ENCODE results near the gene SLC6A8. TPM values are rescaled to one million over a fixed set of nuclear protein-coding genes. Genes with fewer than 3 reads are reported as not detected.

The SLC6A8 gene
- total RNA-seq, 1 donor from 2014 or later: 3.5 TPM

GRCh38 chrX:153657161-153657560 is 30.6 kb upstream of the SLC6A8 start:
- Mint-ChIP-seq H3K9me3 (no peaks in the 10 kb centered on the region), H3K36me3 (ENCODE audit: low read depth) (no peaks in the 10 kb centered on the region), H3K27me3 (peaks cover 22% of the 10 kb centered on the region), H3K4me3 (no peak overlapping the region), H3K27ac (no peak overlapping the region), H3K4me1 (no peaks in the 10 kb centered on the region)
- no peak for DNase-seq
- intact Hi-C loops (cut with micrococcal nuclease): no loop called here

- no peak for DNase-seq
- intact Hi-C loops (cut with micrococcal nuclease): no loop called here
- Mint-ChIP-seq H3K4me3 (no peak overlapping the region), H3K36me3 (ENCODE audit: low read depth) (no peaks in the 10 kb centered on the region), H3K9me3 (no peaks in the 10 kb centered on the region), H3K27ac (no peak overlapping the region), H3K27me3 (peaks cover 27% of the 10 kb centered on the region), H3K4me1 (no peaks in the 10 kb centered on the region)
These were observed 28.5 kb upstream of the SLC6A8 start for GRCh38 chrX:153659268-153659667.

- Mint-ChIP-seq H3K27ac (no peak overlapping the region), H3K36me3 (ENCODE audit: low read depth) (no peaks in the 10 kb centered on the region), H3K27me3 (peaks cover 38% of the 10 kb centered on the region), H3K4me3 (peak overlapping the region; percentile 67), H3K9me3 (no peaks in the 10 kb centered on the region), H3K4me1 (no peaks in the 10 kb centered on the region)
- DNase-seq: peak; percentile 84
- intact Hi-C loops (cut with micrococcal nuclease): loop anchor here (2.0 to 10.0 kb wide), 2 partner anchors 15 to 627 kb away; partner anchors contain the start of gene DUSP9
These were observed 25.5 kb upstream of the SLC6A8 start for GRCh38 chrX:153662266-153662665.

- DNase-seq: no peak
- Mint-ChIP-seq H3K27ac (no peak overlapping the region), H3K36me3 (ENCODE audit: low read depth) (no peaks in the 10 kb centered on the region), H3K27me3 (peaks cover 27% of the 10 kb centered on the region), H3K4me3 (no peak overlapping the region), H3K9me3 (no peaks in the 10 kb centered on the region), H3K4me1 (peaks cover 9% of the 10 kb centered on the region)
- intact Hi-C loops (cut with micrococcal nuclease): loop anchor here (5.0 to 10.0 kb wide), 4 partner anchors 54 to 724 kb away; no protein-coding TSS in a partner anchor
These were observed 21.9 kb upstream of the SLC6A8 start for GRCh38 chrX:153665726-153666306.

GRCh38 chrX:153667281-153667955 is 20.3 kb upstream of the SLC6A8 start:
- no peaks in the 10 kb centered on the region for H3K9me3 Mint-ChIP-seq
- no peak for DNase-seq
- H3K27ac Mint-ChIP-seq: peak overlapping the region; percentile 53
- H3K36me3 Mint-ChIP-seq (ENCODE audit: low read depth): no peaks in the 10 kb centered on the region
- intact Hi-C loops (cut with micrococcal nuclease): loop anchor here (5.0 to 10.0 kb wide), 4 partner anchors 55 to 725 kb away; no protein-coding TSS in a partner anchor
- H3K4me3 Mint-ChIP-seq: peak overlapping the region; percentile 84
- peaks cover 16% of the 10 kb centered on the region for H3K27me3 Mint-ChIP-seq
- peaks cover 9% of the 10 kb centered on the region for H3K4me1 Mint-ChIP-seq

- peak overlapping the region; percentile 84 for H3K4me3 Mint-ChIP-seq
- H3K4me1 Mint-ChIP-seq: peaks cover 9% of the 10 kb centered on the region
- peak overlapping the region; percentile 53 for H3K27ac Mint-ChIP-seq
- peaks cover 16% of the 10 kb centered on the region for H3K27me3 Mint-ChIP-seq
- H3K36me3 Mint-ChIP-seq (ENCODE audit: low read depth): no peaks in the 10 kb centered on the region
- H3K9me3 Mint-ChIP-seq: no peaks in the 10 kb centered on the region
- DNase-seq: peak; percentile 92
- intact Hi-C loops (cut with micrococcal nuclease): loop anchor here (1.0 to 10.0 kb wide), 5 partner anchors 56 to 726 kb away; no protein-coding TSS in a partner anchor
These were observed 19.8 kb upstream of the SLC6A8 start for GRCh38 chrX:153667956-153668396.

GRCh38 chrX:153668423-153669173 is 19.1 kb upstream of the SLC6A8 start:
- H3K27me3 Mint-ChIP-seq: peaks cover 18% of the 10 kb centered on the region
- H3K9me3 Mint-ChIP-seq: no peaks in the 10 kb centered on the region
- intact Hi-C loops (cut with micrococcal nuclease): loop anchor here (1.0 to 10.0 kb wide), 6 partner anchors 56 to 726 kb away; no protein-coding TSS in a partner anchor
- no peak overlapping the region for H3K4me3 Mint-ChIP-seq
- no peak for DNase-seq
- no peaks in the 10 kb centered on the region for H3K36me3 Mint-ChIP-seq (ENCODE audit: low read depth)
- H3K27ac Mint-ChIP-seq: no peak overlapping the region
- H3K4me1 Mint-ChIP-seq: peaks cover 9% of the 10 kb centered on the region

- Mint-ChIP-seq H3K9me3 (no peaks in the 10 kb centered on the region), H3K4me1 (peaks cover 10% of the 10 kb centered on the region), H3K36me3 (ENCODE audit: low read depth) (no peaks in the 10 kb centered on the region), H3K27me3 (peaks cover 21% of the 10 kb centered on the region), H3K4me3 (no peak overlapping the region), H3K27ac (no peak overlapping the region)
- intact Hi-C loops (cut with micrococcal nuclease): loop anchor here (1.0 to 10.0 kb wide), 5 partner anchors 57 to 727 kb away; no protein-coding TSS in a partner anchor
- DNase-seq: peak; percentile 81
These were observed 18.4 kb upstream of the SLC6A8 start for GRCh38 chrX:153669174-153669890.

GRCh38 chrX:153669901-153670731 is 17.6 kb upstream of the SLC6A8 start:
- Mint-ChIP-seq H3K27ac (no peak overlapping the region), H3K9me3 (no peaks in the 10 kb centered on the region), H3K4me1 (peaks cover 10% of the 10 kb centered on the region), H3K4me3 (no peak overlapping the region), H3K36me3 (ENCODE audit: low read depth) (no peaks in the 10 kb centered on the region), H3K27me3 (peaks cover 24% of the 10 kb centered on the region)
- no peak for DNase-seq
- intact Hi-C loops (cut with micrococcal nuclease): loop anchor here (1.0 to 10.0 kb wide), 5 partner anchors 58 to 728 kb away; no protein-coding TSS in a partner anchor

GRCh38 chrX:153670748-153671588 is 16.8 kb upstream of the SLC6A8 start:
- Mint-ChIP-seq H3K4me1 (peaks cover 10% of the 10 kb centered on the region), H3K4me3 (no peak overlapping the region), H3K27me3 (peaks cover 25% of the 10 kb centered on the region), H3K9me3 (no peaks in the 10 kb centered on the region), H3K27ac (no peak overlapping the region), H3K36me3 (ENCODE audit: low read depth) (no peaks in the 10 kb centered on the region)
- intact Hi-C loops (cut with micrococcal nuclease): no loop called here
- DNase-seq: no peak

GRCh38 chrX:153671589-153672530 is 15.9 kb upstream of the SLC6A8 start:
- H3K4me1 Mint-ChIP-seq: peaks cover 10% of the 10 kb centered on the region
- no peaks in the 10 kb centered on the region for H3K36me3 Mint-ChIP-seq (ENCODE audit: low read depth)
- intact Hi-C loops (cut with micrococcal nuclease): no loop called here
- H3K27me3 Mint-ChIP-seq: peaks cover 26% of the 10 kb centered on the region
- no peak overlapping the region for H3K4me3 Mint-ChIP-seq
- DNase-seq: no peak
- no peaks in the 10 kb centered on the region for H3K9me3 Mint-ChIP-seq
- H3K27ac Mint-ChIP-seq: no peak overlapping the region
